HuH-7 (cell line): ENCODE measurements around the gene KCNQ1.

Experiments
- DNase-seq: peaks from one replicate; pipeline ENCODE4 v3.0.0; 2011; ENCODE audit warnings: low spot score

The KCNQ1 gene

GRCh38 chr11:2883979-2884815 is 439.4 kb downstream of the KCNQ1 start:
- peak; percentile 62 for DNase-seq

- peak; percentile 83 for DNase-seq
Measured at GRCh38 chr11:2885017-2885677, 440.3 kb downstream of the KCNQ1 start.

DNA sequence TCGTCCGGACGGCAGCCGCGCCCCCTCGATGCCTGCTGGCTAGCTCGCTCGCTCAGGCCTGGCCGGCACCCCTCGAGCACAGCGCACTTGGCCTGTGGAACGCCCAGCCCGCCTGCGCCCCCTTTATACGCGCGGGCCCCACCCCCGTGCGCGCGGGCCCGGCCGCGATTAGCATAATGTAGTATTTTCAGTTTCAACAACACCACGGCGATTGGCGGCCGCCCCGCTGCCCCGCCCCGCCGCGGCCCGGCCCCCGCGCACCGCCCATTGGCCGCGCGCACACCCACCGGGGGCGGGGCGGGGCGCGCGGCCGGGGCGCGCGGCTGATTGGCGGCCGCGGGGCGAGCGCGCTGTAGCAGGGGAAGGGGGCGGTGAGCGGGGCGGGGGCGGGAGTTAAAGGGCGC is 440.9 kb downstream of the KCNQ1 start, which contains the start of gene CDKN1C:
CDKN1C (minus strand) TSS at position 98 of the 404 bp plus-strand sequence. CDS start 319 bp downstream, outside the sequence.
- DNase-seq: no peak

DNA sequence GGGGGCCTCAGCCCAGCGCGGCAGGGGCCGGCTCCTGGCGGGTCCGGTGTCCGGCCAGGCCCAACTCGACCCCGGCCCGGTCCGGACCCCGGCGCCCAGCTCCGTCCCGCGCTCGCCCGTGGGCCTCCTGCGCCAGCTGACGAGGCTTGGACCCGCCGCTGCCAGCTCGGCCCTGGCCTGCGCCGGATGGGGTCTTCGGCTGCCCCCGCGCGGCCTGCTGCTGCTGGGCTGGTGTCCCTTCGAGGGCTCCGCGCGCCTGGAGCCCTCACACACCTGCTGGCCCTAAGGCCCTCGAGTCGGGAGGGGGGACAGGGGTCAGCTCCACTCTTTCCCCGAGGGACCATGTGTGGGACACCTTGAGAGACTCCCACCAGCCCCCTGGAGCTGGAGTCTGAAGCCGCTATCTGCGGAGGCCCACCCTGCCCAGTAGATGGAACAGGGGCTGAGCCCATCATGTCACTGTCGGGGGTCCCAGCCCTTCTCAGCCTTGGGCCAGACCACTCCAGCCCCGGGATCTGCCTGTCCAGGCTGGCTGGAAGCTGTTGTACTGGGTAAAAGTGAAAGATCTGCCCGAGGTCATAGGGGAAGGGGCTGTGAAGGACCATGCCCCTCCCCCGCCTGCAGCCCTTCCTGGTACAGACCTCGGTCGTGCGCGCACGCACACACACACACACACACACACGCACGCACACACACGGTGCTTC is 441.5 kb downstream of the KCNQ1 start:
- DNase-seq: no peak

GRCh38 chr11:2886936-2887335 is 442.1 kb downstream of the KCNQ1 start:
- no peak for DNase-seq

DNA sequence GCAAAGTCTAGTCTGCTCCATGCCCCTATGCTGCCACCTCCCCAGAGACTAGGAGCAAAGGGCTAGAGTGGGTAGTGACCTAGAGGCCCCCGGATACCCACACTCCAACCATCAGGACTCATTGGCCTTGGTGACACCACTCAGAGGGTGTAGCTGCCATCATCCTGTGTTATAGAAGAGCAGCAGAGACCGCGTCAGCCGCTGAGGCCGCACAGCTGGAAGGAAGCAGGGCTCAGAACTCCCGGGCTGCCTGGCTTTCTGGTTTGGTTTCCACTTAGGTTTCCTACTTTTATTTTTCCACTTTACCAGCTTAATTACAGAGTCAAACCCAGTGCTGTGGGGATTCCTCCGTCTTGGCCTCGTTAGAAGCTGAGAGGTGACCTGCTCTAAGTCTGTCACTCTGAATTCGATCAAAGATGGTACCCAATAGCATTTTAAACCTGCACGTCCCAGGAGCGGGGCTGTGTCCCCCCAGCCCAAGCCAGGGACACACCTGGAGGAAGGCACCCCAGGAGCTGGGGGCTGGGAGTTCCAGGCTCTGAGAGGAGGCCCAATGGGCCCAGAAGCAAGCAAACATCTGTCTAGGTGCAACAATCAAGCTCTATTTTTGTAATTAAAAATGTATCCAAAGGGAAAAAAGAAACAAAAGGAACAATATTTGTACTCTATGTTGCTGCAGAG is 442.8 kb downstream of the KCNQ1 start:
- DNase-seq: no peak

DNA sequence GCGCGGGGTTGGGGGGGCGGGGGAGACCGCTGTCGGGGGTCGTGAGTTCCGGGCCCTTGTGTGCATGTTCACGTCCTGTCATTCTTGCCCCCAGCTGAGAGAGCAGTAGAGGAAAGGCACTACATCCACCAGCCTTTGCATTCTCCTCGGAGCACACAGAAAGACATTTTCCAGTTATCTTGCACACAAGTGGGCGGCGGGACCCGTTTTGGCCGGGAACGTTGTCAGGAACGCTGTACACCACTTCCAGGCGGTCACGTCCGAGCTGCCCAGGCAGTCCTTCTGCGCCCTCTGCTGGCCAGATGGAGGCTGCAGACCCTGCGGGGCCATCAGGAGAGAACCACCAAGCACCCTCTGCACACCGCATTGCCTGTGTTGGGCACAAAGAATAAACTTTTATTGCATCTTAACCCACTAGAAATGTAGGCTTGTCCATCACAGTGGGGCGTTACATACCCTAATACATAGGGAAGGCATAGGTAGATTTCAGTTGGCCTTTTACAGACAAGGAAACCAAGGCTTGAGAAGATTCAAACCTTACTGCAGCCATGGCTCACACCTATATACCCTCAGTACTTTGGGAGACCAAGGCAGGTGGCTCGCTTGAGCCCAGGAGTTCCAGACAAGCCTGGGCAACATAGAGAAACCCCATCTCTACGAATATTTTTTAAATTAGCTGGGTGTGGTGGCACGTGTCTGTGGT is 443.6 kb downstream of the KCNQ1 start:
- peak; percentile 91 for DNase-seq

- no peak for DNase-seq
Measured at GRCh38 chr11:2889362-2890273, 444.8 kb downstream of the KCNQ1 start.

DNA sequence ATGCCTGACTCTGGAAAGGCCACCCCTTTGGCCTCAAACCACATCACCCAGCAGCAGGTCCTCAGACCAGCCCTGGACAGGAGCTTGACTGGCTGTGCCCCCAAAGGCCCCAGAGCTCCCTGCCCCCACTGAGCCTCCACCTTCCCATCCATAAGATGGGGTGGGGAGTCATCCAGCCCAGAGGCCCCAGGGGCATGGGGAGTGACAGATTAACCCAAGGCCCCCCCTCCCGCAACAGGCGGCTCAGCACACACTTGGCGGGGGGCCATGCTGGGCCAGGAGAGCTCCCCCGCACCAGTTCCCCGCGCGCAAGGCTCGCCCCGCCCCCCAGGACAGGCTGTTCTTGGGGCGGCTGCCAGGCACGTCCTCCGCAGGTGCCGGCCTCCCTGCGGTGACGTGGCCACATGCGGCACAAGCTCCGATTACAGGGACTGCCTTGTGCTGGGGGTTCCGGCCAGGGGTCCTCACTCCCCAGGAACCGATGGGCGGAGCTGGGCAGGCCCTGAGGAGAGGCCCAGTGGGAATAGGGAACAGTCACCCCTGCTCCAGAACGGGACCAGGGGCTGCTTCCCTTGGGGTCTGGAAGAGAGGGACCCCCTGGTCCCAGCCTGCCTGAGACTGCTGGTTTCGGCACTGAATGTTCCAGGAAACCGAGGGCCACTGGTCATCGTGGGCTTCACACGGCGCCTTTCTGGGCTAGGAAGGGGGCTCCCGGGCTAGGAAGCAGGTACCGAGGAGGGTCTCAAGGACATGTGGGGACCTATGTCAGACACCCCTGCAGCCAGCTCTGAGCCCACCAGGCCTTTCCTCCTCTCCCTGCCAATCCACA is 445.9 kb downstream of the KCNQ1 start:
- DNase-seq: no peak

- DNase-seq: no peak
Measured at GRCh38 chr11:2891326-2892214, 446.8 kb downstream of the KCNQ1 start.

DNA sequence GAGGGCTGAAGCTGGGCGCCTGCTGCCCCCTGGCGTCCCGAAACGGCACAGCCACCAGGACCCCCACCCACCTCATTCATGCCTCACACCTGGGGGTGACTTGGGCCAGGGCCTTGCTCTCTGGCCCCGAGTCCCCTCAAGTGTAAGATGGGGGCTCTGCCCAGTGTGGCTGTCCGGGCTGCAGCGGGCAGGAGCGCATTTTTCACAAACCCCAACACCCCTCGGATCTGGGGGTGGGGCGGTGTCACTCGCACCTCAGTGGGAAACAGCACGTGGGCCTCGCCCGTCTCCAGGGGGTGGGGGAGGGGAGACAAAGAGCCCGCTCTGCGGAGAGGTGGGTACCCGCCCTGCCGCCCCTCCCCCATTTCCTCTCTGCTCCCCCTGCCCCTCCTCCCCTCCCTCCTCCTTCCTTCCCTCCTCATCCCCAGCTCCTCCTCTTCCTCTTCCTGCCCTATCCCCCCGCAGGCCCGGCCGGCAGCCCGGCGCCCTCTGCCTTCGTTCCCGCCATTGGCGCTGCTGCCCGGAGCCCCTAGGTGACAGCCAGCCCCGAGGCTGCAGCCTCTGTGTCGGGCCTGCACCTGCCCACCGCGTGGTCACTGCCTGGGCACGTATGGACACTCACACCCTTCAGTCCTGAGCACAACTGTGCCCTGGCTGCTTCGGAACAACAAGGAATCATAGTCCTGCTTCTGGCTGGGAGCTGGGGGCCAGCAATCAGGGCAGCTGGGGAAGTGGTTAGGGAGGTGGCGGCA is 447.6 kb downstream of the KCNQ1 start:
- DNase-seq: peak; percentile 95

DNA sequence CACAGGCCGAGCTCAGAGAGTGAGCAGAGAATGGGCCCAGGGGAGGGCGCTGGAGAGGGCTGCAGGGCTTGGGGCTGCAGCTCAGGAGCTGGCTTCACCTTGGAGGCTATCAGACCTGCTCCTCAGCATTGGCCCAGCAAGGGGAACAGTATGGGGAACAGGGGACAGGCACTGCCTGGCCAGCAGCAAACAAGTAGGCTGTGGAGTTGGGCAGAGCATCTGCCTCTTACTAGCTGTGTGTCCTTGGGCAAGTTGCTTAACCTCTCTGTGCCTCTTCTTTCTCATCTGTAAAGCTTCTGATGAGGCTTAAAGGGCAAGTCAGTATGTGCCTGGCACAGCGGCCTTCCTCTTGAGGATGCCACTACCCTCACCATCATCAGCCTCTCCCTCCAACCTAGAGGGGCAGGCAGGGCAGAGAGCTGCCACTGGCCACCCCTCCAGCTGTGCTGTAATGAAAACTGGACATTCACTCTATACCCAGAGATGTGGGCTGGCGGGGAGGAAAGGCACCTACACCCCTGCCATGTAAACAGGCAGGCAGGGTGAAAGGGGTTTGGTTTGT is 448.2 kb downstream of the KCNQ1 start:
- DNase-seq: peak; percentile 64

GRCh38 chr11:2893935-2894334 is 449.1 kb downstream of the KCNQ1 start:
- no peak for DNase-seq

DNA sequence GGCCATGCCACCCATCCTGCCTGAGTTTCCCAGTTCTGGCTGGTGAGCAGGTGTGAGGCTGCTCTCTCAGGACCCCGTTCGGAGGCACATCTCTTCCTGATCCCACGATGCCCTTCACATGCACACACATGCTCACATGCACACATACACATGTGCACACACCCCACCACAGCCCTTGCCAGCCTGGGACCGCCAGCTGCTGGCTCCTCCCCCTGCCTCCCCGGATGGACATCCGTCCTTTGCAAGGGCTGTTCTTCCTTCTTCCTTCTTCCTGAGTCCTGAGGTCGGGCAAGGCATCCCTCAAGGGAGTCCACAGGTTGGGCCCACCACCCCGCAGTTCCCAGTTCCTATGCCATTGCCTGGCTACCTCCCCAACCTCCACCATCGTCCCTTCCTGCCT is 451.2 kb downstream of the KCNQ1 start:
- no peak for DNase-seq

- DNase-seq: no peak
Measured at GRCh38 chr11:2897048-2897447, 452.2 kb downstream of the KCNQ1 start.

- no peak for DNase-seq
Measured at GRCh38 chr11:2898366-2899079, 453.7 kb downstream of the KCNQ1 start.
